Skeletal muscle tissue (tissue), 4 donors: ENCODE measurements around the gene EPHB1. TPM values are rescaled to one million over a fixed set of nuclear protein-coding genes. Genes with fewer than 3 reads are reported as not detected.

Experiments used
- H3K27ac ChIP-seq: one replicate; pipeline ENCODE4 v1.7.0; 2013; ENCODE audit warnings: mild to moderate bottlenecking, low read depth, low read length, inconsistent platforms
- H3K27me3 ChIP-seq, 3 donors: one replicate each; pipeline ENCODE4 v1.7.0; 2013; ENCODE audit warnings: low read length in 3 of 3; ENCODE audit not compliant: control insufficient read depth in 3 of 3, insufficient read depth in 3 of 3
- H3K36me3 ChIP-seq, 3 donors: one replicate each; pipeline ENCODE4 v1.7.0; 2013; ENCODE audit warnings: low read length in 3 of 3; ENCODE audit not compliant: control insufficient read depth in 3 of 3, insufficient read depth in 3 of 3
- H3K4me1 ChIP-seq, 3 donors: one replicate each; pipeline ENCODE4 v1.7.0; 2013; ENCODE audit warnings: low read length in 3 of 3, mild to moderate bottlenecking in 3 of 3; ENCODE audit not compliant: control insufficient read depth in 3 of 3, insufficient read depth in 3 of 3
- H3K4me3 ChIP-seq, 3 donors: one replicate each; pipeline ENCODE4 v1.7.0; 2013; ENCODE audit warnings: low read length in 3 of 3
- H3K9ac ChIP-seq, 3 donors: one replicate each; pipeline ENCODE4 v1.7.0; 2013; ENCODE audit warnings: low read length in 3 of 3, mild to moderate bottlenecking in 3 of 3, moderate library complexity in 2 of 3, low read depth in 1 of 3
- H3K9me3 ChIP-seq, 3 donors: one replicate each; pipeline ENCODE4 v1.7.0; 2013; ENCODE audit warnings: low read length in 3 of 3; ENCODE audit not compliant: control insufficient read depth in 3 of 3
- total RNA-seq: library from RNA; depleted of rRNA; stranded (reverse); fragments of >200 nt; gene quantifications from one replicate; pipeline ENCODE4 v1.2.3, GENCODE V29; 2014
- donor health status: Osteomylitis.

EPHB1 gene
- total RNA-seq, 1 donor from 2014 or later: 5.7 TPM

DNA sequence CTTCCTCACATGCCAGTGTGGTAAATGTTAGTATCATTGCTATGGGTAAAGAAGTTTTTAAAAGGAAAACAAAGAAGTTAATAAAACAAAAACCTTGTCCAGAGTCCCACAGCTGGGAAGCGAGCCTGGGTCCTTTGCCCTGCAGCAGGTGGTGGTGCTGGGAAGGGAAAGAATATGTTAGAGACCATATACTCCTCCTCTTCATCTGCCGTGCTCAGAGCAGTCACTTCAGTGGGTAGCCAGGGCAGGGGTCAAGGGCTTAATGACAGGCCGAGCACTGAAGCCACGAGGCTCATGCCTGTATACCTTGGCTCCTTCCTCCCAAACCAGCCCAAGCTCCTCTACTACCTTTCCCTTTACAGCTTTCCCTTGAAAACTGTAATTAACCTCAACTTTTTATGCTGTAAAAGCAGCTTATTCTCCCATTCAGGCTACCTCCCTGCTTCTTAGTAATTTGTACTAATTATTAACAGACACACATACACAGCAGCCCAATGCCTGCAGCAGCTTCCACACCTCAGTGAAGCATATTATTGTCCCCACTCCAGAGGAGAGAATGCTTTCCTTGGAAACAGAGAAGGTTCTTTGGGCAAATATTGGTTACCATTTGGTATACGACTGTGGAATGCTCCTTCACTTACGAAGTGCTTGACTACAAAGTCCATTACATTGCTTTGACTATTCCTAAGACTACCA is 362.1 kb downstream of the EPHB1 start:
- no peaks in the 10 kb centered on the region for H3K4me1 ChIP-seq
- H3K27me3 ChIP-seq: no peaks in the 10 kb centered on the region
- no peak overlapping the region for H3K4me3 ChIP-seq
- H3K36me3 ChIP-seq: no peaks in the 10 kb centered on the region
- H3K9me3 ChIP-seq: no peaks in the 10 kb centered on the region
- no peak overlapping the region for H3K27ac ChIP-seq
- H3K9ac ChIP-seq: no peak overlapping the region

GRCh38 chr3:135158520-135158919 is 363.5 kb downstream of the EPHB1 start:
- H3K4me3 ChIP-seq: no peak overlapping the region
- no peaks in the 10 kb centered on the region for H3K36me3 ChIP-seq
- H3K27ac ChIP-seq: no peak overlapping the region
- H3K9ac ChIP-seq: no peak overlapping the region
- H3K27me3 ChIP-seq: no peaks in the 10 kb centered on the region
- H3K9me3 ChIP-seq: no peaks in the 10 kb centered on the region
- H3K4me1 ChIP-seq: no peaks in the 10 kb centered on the region

- Histone ChIP-seq H3K4me3 (no peak overlapping the region), H3K27ac (no peak overlapping the region), H3K27me3 (no peaks in the 10 kb centered on the region), H3K9ac (no peak overlapping the region), H3K9me3 (no peaks in the 10 kb centered on the region), H3K4me1 (no peaks in the 10 kb centered on the region), H3K36me3 (no peaks in the 10 kb centered on the region)
These were observed 364.7 kb downstream of the EPHB1 start for GRCh38 chr3:135159681-135160247.

DNA sequence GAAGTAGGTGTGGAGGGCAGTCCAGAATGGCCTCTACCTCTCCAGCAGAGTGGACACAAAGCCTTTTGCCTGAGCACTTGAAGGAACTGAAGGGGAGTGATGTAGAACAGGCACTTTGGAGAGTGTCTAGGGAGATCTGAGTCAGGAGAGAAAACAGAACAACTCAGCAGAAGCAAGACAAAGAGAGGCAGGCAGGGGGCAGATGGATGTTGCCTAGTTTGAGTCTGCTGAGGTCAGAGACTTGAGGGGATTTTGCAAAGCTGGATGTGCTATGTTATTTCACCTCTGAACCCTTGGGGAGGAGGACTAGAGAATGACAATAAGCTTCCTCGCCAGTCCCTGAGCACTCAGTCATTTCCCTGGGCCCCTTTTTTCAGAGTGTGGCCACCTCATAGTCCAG is 366.4 kb downstream of the EPHB1 start:
- no peaks in the 10 kb centered on the region for H3K4me1 ChIP-seq
- H3K36me3 ChIP-seq: no peaks in the 10 kb centered on the region
- H3K9me3 ChIP-seq: no peaks in the 10 kb centered on the region
- H3K27me3 ChIP-seq: no peaks in the 10 kb centered on the region
- no peak overlapping the region for H3K9ac ChIP-seq
- H3K27ac ChIP-seq: no peak overlapping the region
- no peak overlapping the region for H3K4me3 ChIP-seq

DNA sequence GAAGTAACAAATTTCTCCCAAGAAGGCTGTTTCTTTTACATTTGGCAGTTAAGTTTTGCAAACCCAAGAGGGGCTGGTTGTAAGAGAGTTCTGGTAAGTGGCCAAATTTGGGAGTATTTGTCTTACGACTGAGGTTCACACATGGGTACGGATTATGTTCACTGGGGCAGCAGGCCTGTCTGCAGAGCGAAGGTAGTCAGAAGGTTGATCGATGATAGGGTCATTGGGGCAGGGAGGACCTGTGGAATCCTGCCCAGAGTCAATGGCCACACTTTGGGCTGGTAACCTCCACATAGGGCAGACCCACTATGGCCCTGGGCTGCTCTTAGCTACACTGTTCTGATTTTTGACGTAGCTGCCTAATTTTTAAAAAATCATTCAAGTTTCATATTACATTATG is 368.6 kb downstream of the EPHB1 start:
- Histone ChIP-seq H3K27me3 (no peaks in the 10 kb centered on the region), H3K36me3 (no peaks in the 10 kb centered on the region), H3K27ac (no peak overlapping the region), H3K9ac (no peak overlapping the region), H3K9me3 (no peaks in the 10 kb centered on the region), H3K4me1 (peaks cover 3 to 7% (median 6%) of the 10 kb centered on the region in 3 donors), H3K4me3 (no peak overlapping the region)

DNA sequence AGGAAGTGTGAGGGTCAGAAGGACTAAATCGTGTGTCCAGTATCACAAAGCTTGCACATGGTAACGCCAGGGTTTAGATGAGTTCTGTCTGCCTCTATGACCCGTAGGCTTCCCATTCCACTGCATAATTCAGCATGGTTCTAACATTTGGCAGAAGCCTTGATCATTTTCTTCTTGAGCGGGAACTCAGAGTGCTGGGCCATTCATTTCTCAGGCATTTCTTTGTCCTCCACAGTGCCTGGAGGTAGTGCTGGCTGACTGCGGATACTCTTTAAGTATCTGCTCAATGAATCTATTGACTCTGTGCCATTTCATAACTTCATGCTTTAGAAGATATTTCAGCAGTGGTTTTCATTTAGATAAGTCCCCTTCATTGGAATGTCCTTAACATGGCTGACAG is 370.2 kb downstream of the EPHB1 start:
- Histone ChIP-seq H3K4me3 (no peak overlapping the region), H3K27ac (no peak overlapping the region), H3K9me3 (no peaks in the 10 kb centered on the region), H3K4me1 (peaks cover 9 to 13% (median 11%) of the 10 kb centered on the region in 3 donors), H3K36me3 (no peaks in the 10 kb centered on the region), H3K9ac (no peak overlapping the region), H3K27me3 (no peaks in the 10 kb centered on the region)

DNA sequence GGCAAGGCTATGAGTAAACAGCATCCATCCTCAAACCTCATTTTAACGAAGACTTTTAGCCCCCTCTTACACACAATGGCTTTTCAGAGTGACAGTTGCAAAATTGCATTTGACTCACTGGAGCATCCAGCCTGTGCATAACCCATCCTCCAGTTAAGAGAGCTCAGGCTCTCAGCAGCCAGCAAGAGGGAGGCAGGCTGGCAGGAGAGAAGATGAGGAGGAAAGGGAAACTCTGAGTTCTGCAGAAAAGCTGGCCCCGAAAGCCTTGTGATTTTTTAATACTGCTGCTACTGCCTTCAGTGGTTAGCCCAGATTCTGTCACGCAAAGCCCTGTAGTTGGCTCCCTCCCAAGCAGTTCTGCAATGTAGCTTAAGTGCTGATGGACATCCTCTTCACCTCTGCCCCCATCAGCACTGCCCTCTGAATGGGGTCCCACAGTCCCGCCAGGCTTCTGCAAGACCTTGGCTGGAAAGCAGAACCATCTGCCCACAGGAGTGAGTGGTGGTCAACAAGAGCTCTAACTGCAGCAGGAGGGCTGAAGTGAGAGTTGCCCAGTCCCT is 371.3 kb downstream of the EPHB1 start:
- H3K9ac ChIP-seq: no peak overlapping the region
- no peak overlapping the region for H3K27ac ChIP-seq

GRCh38 chr3:135168822-135169221 is 373.8 kb downstream of the EPHB1 start:
- no peak overlapping the region for H3K9ac ChIP-seq
- H3K27ac ChIP-seq: no peak overlapping the region
- no peaks in the 10 kb centered on the region for H3K9me3 ChIP-seq

More for the DNA sequence above, 371.3 kb downstream of the EPHB1 start:
- Histone ChIP-seq H3K4me3 (no peak overlapping the region), H3K36me3 (no peaks in the 10 kb centered on the region), H3K4me1 (peaks cover 9 to 13% (median 11%) of the 10 kb centered on the region in 3 donors), H3K9me3 (no peaks in the 10 kb centered on the region), H3K27me3 (no peaks in the 10 kb centered on the region)

DNA sequence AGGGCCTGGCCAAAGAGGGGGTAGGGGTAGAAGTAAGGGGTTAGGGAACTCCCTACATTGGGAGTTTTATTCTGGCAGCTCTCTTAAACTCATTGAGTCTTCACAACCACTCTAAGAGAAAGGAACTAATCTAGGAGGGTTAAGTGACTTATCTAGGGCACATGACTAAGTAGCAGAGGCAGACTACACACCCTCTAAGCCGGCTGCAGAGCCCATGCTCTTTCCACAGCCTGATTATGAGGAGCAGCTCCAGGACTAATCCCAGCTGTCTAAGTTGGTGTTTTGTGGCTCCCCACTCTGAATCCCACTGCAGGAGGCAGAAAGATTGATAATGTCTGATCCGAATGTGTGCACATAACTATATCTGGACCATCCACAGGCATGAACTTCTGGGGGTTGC is 374.6 kb downstream of the EPHB1 start:
- no peaks in the 10 kb centered on the region for H3K27me3 ChIP-seq
- no peak overlapping the region for H3K27ac ChIP-seq
- H3K9ac ChIP-seq: no peak overlapping the region
- H3K4me3 ChIP-seq: no peak overlapping the region
- peaks cover 9 to 13% (median 11%) of the 10 kb centered on the region in 3 donors for H3K4me1 ChIP-seq
- no peaks in the 10 kb centered on the region for H3K9me3 ChIP-seq
- H3K36me3 ChIP-seq: no peaks in the 10 kb centered on the region

More at GRCh38 chr3:135168822-135169221, 373.8 kb downstream of the EPHB1 start:
- Histone ChIP-seq H3K27me3 (no peaks in the 10 kb centered on the region), H3K4me3 (no peak overlapping the region), H3K36me3 (no peaks in the 10 kb centered on the region), H3K4me1 (peaks cover 9 to 13% (median 11%) of the 10 kb centered on the region in 3 donors)

- H3K36me3 ChIP-seq: no peaks in the 10 kb centered on the region
- no peak overlapping the region for H3K4me3 ChIP-seq
- no peaks in the 10 kb centered on the region for H3K27me3 ChIP-seq
- no peak overlapping the region for H3K9ac ChIP-seq
- peaks cover 9 to 13% (median 11%) of the 10 kb centered on the region in 3 donors for H3K4me1 ChIP-seq
- no peak overlapping the region for H3K27ac ChIP-seq
- no peaks in the 10 kb centered on the region for H3K9me3 ChIP-seq
These were observed 375.7 kb downstream of the EPHB1 start for GRCh38 chr3:135170732-135171131.
